GM12801 (cell line): Measurements from ENCODE around the gene CCHCR1.

ENCODE experiments used
- CTCF ChIP-seq: IDR thresholded peaks from one replicate; pipeline ENCODE4 v1.5.1; 2011; ENCODE audit warnings: control low read depth; ENCODE audit not compliant: insufficient read length; ENCODE audit errors: extremely low read depth

CCHCR1 gene

GRCh38 chr6:31179042-31179386, 21.4 kb upstream of the CCHCR1 start:
- no peak for TF ChIP-seq CTCF

- no peak for TF ChIP-seq CTCF
Observed at GRCh38 chr6:31178143-31179041, 20.8 kb upstream of the CCHCR1 start.

- no peak for TF ChIP-seq CTCF
Observed at GRCh38 chr6:31175971-31176370, 18.4 kb upstream of the CCHCR1 start.

GRCh38 chr6:31174378-31174777, 16.8 kb upstream of the CCHCR1 start:
- TF ChIP-seq CTCF, result no peak

- no peak for TF ChIP-seq CTCF
Observed at GRCh38 chr6:31173406-31173805, 15.8 kb upstream of the CCHCR1 start.

GRCh38 chr6:31172973-31173384, 15.4 kb upstream of the CCHCR1 start:
- no peak for TF ChIP-seq CTCF

GRCh38 chr6:31171931-31172905, 14.6 kb upstream of the CCHCR1 start:
- no peak for TF ChIP-seq CTCF
